Lung (tissue), 12 donors: ENCODE results near the gene BIN1. TPM values are rescaled to one million over a fixed set of nuclear protein-coding genes. Genes with fewer than 3 reads are reported as not detected.

Source experiments
- ATAC-seq: fragments of 200-7000 bp; cut with Tn5 transposase; one replicate; pipeline ENCODE4 v1.9.1; 2020; ENCODE audit warnings: moderate number of reproducible peaks; ENCODE audit not compliant: insufficient read depth, low FRiP score
- DNase-seq, 3 donors: peaks; one replicate each; pipeline ENCODE4 v3.0.0-alpha.2; 2013 to 2017
- H3K27ac ChIP-seq, 2 donors: one replicate each; pipeline ENCODE4 v1.5.1; 2013; ENCODE audit warnings: mild to moderate bottlenecking in 2 of 2, moderate library complexity in 2 of 2, control low read depth in 1 of 2, inconsistent platforms in 1 of 2, low read depth in 1 of 2, low read length in 1 of 2
- H3K27me3 ChIP-seq, 3 donors: one replicate each; pipeline ENCODE4 v1.5.1; 2013; ENCODE audit warnings: low read length in 2 of 3; ENCODE audit not compliant: control insufficient read depth in 3 of 3, insufficient read depth in 3 of 3
- H3K36me3 ChIP-seq, 4 donors: one replicate each; pipeline ENCODE4 v1.5.1; 2013; ENCODE audit warnings: low read length in 4 of 4, mild to moderate bottlenecking in 1 of 4, moderate library complexity in 1 of 4; ENCODE audit not compliant: control insufficient read depth in 4 of 4, insufficient read depth in 4 of 4
- H3K4me1 ChIP-seq, 5 donors: one replicate each; pipeline ENCODE4 v1.5.1; 2013; ENCODE audit warnings: low read length in 5 of 5, mild to moderate bottlenecking in 2 of 5, moderate library complexity in 1 of 5; ENCODE audit not compliant: control insufficient read depth in 5 of 5, insufficient read depth in 5 of 5
- H3K4me3 ChIP-seq: one replicate; pipeline ENCODE4 v1.5.1; 2013; ENCODE audit warnings: mild to moderate bottlenecking, control low read depth, moderate library complexity
- H3K9ac ChIP-seq, 2 donors: one replicate each; pipeline ENCODE4 v1.5.1; 2013; ENCODE audit warnings: low read length in 2 of 2, control low read depth in 1 of 2; ENCODE audit not compliant: insufficient read depth in 1 of 2
- H3K9me3 ChIP-seq, 4 donors: one replicate each; pipeline ENCODE4 v1.5.1; 2013; ENCODE audit warnings: low read length in 3 of 4, mild to moderate bottlenecking in 1 of 4, moderate library complexity in 1 of 4; ENCODE audit not compliant: control insufficient read depth in 4 of 4, insufficient read depth in 3 of 4
- CTCF ChIP-seq: IDR thresholded peaks from 2 replicates; pipeline ENCODE4 v1.5.1; 2012; ENCODE audit warnings: mild to moderate bottlenecking; ENCODE audit errors: control extremely low read depth, extremely low read depth
- WGBS, 2 donors: extraction: QIAGEN DNeasy Blood & Tissue Kit; methylation state at CpG; one replicate each; pipeline ENCODE4 v1.1.7; 2013; 5-methylcytosine and 5-hydroxymethylcytosine counted together
- polyA plus RNA-seq, 2 donors: library from polyadenylated mRNA; stranded (reverse); fragments of 200-250 nt; gene quantifications; one replicate each; pipeline ENCODE4 v1.2.1, GENCODE V29; 2013
- total RNA-seq, 2 donors: library from RNA; depleted of rRNA in 1 of 2; stranded (reverse); fragments of >200 nt in 1 of 2; gene quantifications; one replicate each; pipeline ENCODE4 v1.2.1, GENCODE V29; 2014 to 2021
- donor health status: control.
- donor health status: control.
- donor health status: Bipolar disorder and iron deficiency.
- donor health status: healthy.
- donor health status: DM: yes; HTN: yes; CAD: no.

The BIN1 gene
- total and polyA plus RNA-seq, 4 donors = 28.8 to 41.7 (median 36.2) TPM

- Histone ChIP-seq H3K4me1 (peaks cover 0 to 9% (median 0%) of the 10 kb centered on the region in 5 donors), H3K4me3 (no peak overlapping the region), H3K27me3 (peaks cover 0 to 5% (median 0%) of the 10 kb centered on the region in 3 donors), H3K9ac (no peak overlapping the region), H3K27ac (no peak overlapping the region), H3K9me3 (peaks cover 0 to 3% (median 0%) of the 10 kb centered on the region in 4 donors), H3K36me3 (no peaks in the 10 kb centered on the region)
- ATAC-seq (no peak), DNase-seq (no peak)
- 76 to 85% methylated on average over 3 of the region's 3 CpGs for WGBS, 2 donors
- TF ChIP-seq CTCF = no peak
These were observed 86.4 kb downstream of the BIN1 start for GRCh38 chr2:127020536-127020935.

- H3K36me3 ChIP-seq = no peaks in the 10 kb centered on the region
- no peak overlapping the region for H3K4me3 ChIP-seq
- H3K27ac ChIP-seq = no peak overlapping the region
- no peak for TF ChIP-seq CTCF
- ATAC-seq (no peak), DNase-seq (no peak)
- peaks cover 0 to 5% (median 0%) of the 10 kb centered on the region in 3 donors for H3K27me3 ChIP-seq
- H3K4me1 ChIP-seq = peaks cover 0 to 5% (median 0%) of the 10 kb centered on the region in 5 donors
- no peaks in the 10 kb centered on the region for H3K9me3 ChIP-seq
- H3K9ac ChIP-seq = no peak overlapping the region
- whole genome bisulfite sequencing, 2 donors = 95 to 99% methylated on average over 5 of the region's 5 CpGs
These were observed 89.4 kb downstream of the BIN1 start for GRCh38 chr2:127017548-127017947.

- peaks cover 0 to 5% (median 0%) of the 10 kb centered on the region in 3 donors for H3K27me3 ChIP-seq
- no peak for ATAC-seq
- H3K4me3 ChIP-seq = no peak overlapping the region
- no peak for TF ChIP-seq CTCF
- peaks cover 0 to 12% (median 4%) of the 10 kb centered on the region in 5 donors for H3K4me1 ChIP-seq
- no peak overlapping the region for H3K27ac ChIP-seq
- no peaks in the 10 kb centered on the region for H3K9me3 ChIP-seq
- no peak for DNase-seq
- H3K36me3 ChIP-seq = no peaks in the 10 kb centered on the region
- 96 to 97% methylated on average over 12 to 24 of the region's 24 CpGs for WGBS, 2 donors
- H3K9ac ChIP-seq = no peak overlapping the region
These were observed 90.6 kb downstream of the BIN1 start for GRCh38 chr2:127016329-127016728.
